H1 (cell line): ENCODE data around the gene DLST. TPM values are rescaled to one million over a fixed set of nuclear protein-coding genes. Genes with fewer than 3 reads are reported as not detected.

Experiments used
- CTCF ChIA-PET: fragments of 300-600 bp; sonication (Branson Sonifier 250); formaldehyde crosslinking; loops from one replicate; lab custom pipeline; 2021; ENCODE audit not compliant: partially characterized antibody; lab: Charles Lee
- POLR2A ChIA-PET: fragments of 300-600 bp; sonication (Branson Sonifier 250); formaldehyde crosslinking; loops from one replicate; lab custom pipeline; 2021; ENCODE audit warnings: inconsistent platforms; ENCODE audit not compliant: partially characterized antibody; lab: Charles Lee
- DNase-seq, 2 experiments: peaks; one replicate each; pipeline versions ENCODE4 v3.0.0 to v3.0.0-alpha.2; 2010 to 2022; ENCODE audit warnings: low spot score in 2 of 2, low read depth in 1 of 2, mixed read lengths in 1 of 2
- FAIRE-seq: peaks from 2 replicates; lab custom pipeline; 2011; peaks lifted over from hg19 to GRCh38; lab: Jason Lieb, UNC
- H2AFZ ChIP-seq: 2 replicates; pipeline ENCODE4 v1.8.1; 2012; ENCODE audit warnings: low read length, inconsistent platforms
- H2AK5ac ChIP-seq: 2 replicates; pipeline ENCODE4 v1.6.1; 2013; ENCODE audit warnings: low read depth, low read length
- H2BK120ac ChIP-seq: replicated peaks from 2 replicates; pipeline ENCODE3; 2013; ENCODE audit warnings: low read depth, low read length, inconsistent platforms
- H2BK12ac ChIP-seq: 2 replicates; pipeline ENCODE4 v1.6.1; 2013; ENCODE audit warnings: low read depth, low read length
- H2BK15ac ChIP-seq: 2 replicates; pipeline ENCODE4 v1.6.1; 2013; ENCODE audit warnings: low read length
- H2BK20ac ChIP-seq: 2 replicates; pipeline ENCODE4 v1.6.1; 2013; ENCODE audit warnings: low read length
- H2BK5ac ChIP-seq: 2 replicates; pipeline ENCODE4 v1.6.1; 2013; ENCODE audit warnings: low read depth, low read length
- H3K14ac ChIP-seq: 2 replicates; pipeline ENCODE4 v1.6.1; 2013; ENCODE audit warnings: inconsistent platforms; ENCODE audit not compliant: insufficient read length
- H3K18ac ChIP-seq: 2 replicates; pipeline ENCODE4 v1.6.1; 2013; ENCODE audit warnings: low read length; ENCODE audit errors: extremely low read depth
- H3K23ac ChIP-seq: 2 replicates; pipeline ENCODE4 v1.6.1; 2013; ENCODE audit warnings: inconsistent platforms; ENCODE audit not compliant: insufficient read length
- H3K23me2 ChIP-seq: 2 replicates; pipeline ENCODE4 v1.6.1; 2013; ENCODE audit warnings: low read depth, low read length
- H3K27ac ChIP-seq: 2 replicates; pipeline ENCODE4 v1.6.1; 2011; ENCODE audit warnings: low read depth, low read length, inconsistent platforms
- H3K27me3 ChIP-seq, 4 experiments: replicated peaks in 1 of 4; 1 replicate in 1 of 4; 2 replicates in 3 of 4; pipeline versions ENCODE4 v1.6.1 to v1.8.1; 2011 to 2013; ENCODE audit warnings: low read length in 3 of 4, mild to moderate bottlenecking in 3 of 4, inconsistent platforms in 2 of 4, mixed read lengths in 2 of 4, moderate library complexity in 1 of 4; ENCODE audit not compliant: control insufficient read depth in 3 of 4, insufficient read depth in 3 of 4; ENCODE audit errors: extremely low read depth in 1 of 4
- H3K36me3 ChIP-seq, 4 experiments: 2 replicates each; pipeline versions ENCODE4 v1.6.1 to v1.8.1; 2011 to 2013; ENCODE audit warnings: mild to moderate bottlenecking in 4 of 4, low read length in 3 of 4, moderate library complexity in 2 of 4, control low read depth in 1 of 4, inconsistent platforms in 1 of 4; ENCODE audit not compliant: insufficient read depth in 4 of 4, control insufficient read depth in 2 of 4
- H3K4ac ChIP-seq: replicated peaks from 2 replicates; pipeline ENCODE3; 2013; ENCODE audit warnings: low read length, low read depth, mixed read lengths, inconsistent platforms; ENCODE audit not compliant: insufficient read length
- H3K4me1 ChIP-seq, 4 experiments: replicated peaks in 1 of 4; 1 replicate in 1 of 4; 2 replicates in 3 of 4; pipeline versions ENCODE4 v1.6.1 to v1.8.1; 2011 to 2013; ENCODE audit warnings: low read length in 3 of 4, inconsistent platforms in 2 of 4, mixed read lengths in 1 of 4; ENCODE audit not compliant: insufficient read depth in 4 of 4, control insufficient read depth in 3 of 4
- H3K4me2 ChIP-seq, 2 experiments: 2 replicates each; pipeline versions ENCODE4 v1.6.1 to v1.8.1; 2011 to 2013; ENCODE audit warnings: low read depth in 2 of 2, low read length in 2 of 2, control low read depth in 1 of 2, inconsistent platforms in 1 of 2, mild to moderate bottlenecking in 1 of 2; ENCODE audit not compliant: insufficient read depth in 1 of 2
- H3K4me3 ChIP-seq, 4 experiments: fragments of 200-600, 300-600 bp in 1 of 4; sonication (generic), shearing (Covaris generic), sonication (Bioruptor Twin) in 1 of 4; 2 replicates each; pipeline versions ENCODE4 v1.5.1 to v1.8.1; 2011 to 2016; ENCODE audit warnings: low read length in 4 of 4, low read depth in 3 of 4, control low read depth in 2 of 4, inconsistent platforms in 2 of 4, mild to moderate bottlenecking in 2 of 4, mixed read lengths in 1 of 4, moderate library complexity in 1 of 4; ENCODE audit not compliant: insufficient read depth in 2 of 4; ENCODE audit errors: extremely low read depth in 1 of 4
- H3K56ac ChIP-seq: replicated peaks from 2 replicates; pipeline ENCODE3; 2013; ENCODE audit warnings: low read depth, mild to moderate bottlenecking, mixed read lengths, low read length, inconsistent platforms; ENCODE audit not compliant: insufficient read length
- H3K79me1 ChIP-seq: 2 replicates; pipeline ENCODE4 v1.6.1; 2013; ENCODE audit warnings: low read depth, low read length, control low read depth
- H3K79me2 ChIP-seq, 2 experiments: 2 replicates each; pipeline versions ENCODE4 v1.6.1 to v1.8.1; 2012 to 2013; ENCODE audit warnings: low read length in 2 of 2, mild to moderate bottlenecking in 2 of 2, inconsistent platforms in 1 of 2; ENCODE audit not compliant: insufficient read depth in 2 of 2, control insufficient read depth in 1 of 2
- H3K9ac ChIP-seq, 4 experiments: replicated peaks in 1 of 4; 1 replicate in 1 of 4; 2 replicates in 3 of 4; pipeline versions ENCODE4 v1.6.1 to v1.8.1; 2011 to 2013; ENCODE audit warnings: low read depth in 3 of 4, low read length in 3 of 4, control low read depth in 2 of 4, mild to moderate bottlenecking in 2 of 4, moderate library complexity in 2 of 4, inconsistent platforms in 1 of 4; ENCODE audit errors: extremely low read depth in 1 of 4
- H3K9me3 ChIP-seq, 2 experiments: 2 replicates each; pipeline versions ENCODE4 v1.6.1 to v1.8.1; 2012 to 2013; ENCODE audit warnings: mild to moderate bottlenecking in 2 of 2, moderate library complexity in 2 of 2, control low read depth in 1 of 2, inconsistent platforms in 1 of 2, low read depth in 1 of 2, low read length in 1 of 2, mixed read lengths in 1 of 2; ENCODE audit not compliant: insufficient read depth in 2 of 2
- H4K20me1 ChIP-seq, 2 experiments: replicated peaks in 1 of 2; 2 replicates each; pipeline versions ENCODE3 to v1.8.1; 2011 to 2013; ENCODE audit warnings: inconsistent platforms in 2 of 2, low read length in 2 of 2, mild to moderate bottlenecking in 1 of 2; ENCODE audit not compliant: insufficient read depth in 2 of 2, control insufficient read depth in 1 of 2
- H4K5ac ChIP-seq: 2 replicates; pipeline ENCODE4 v1.6.1; 2013; ENCODE audit warnings: low read length, low read depth, mixed read lengths, inconsistent platforms; ENCODE audit not compliant: insufficient read length
- H4K8ac ChIP-seq: 2 replicates; pipeline ENCODE4 v1.8.0; 2013; ENCODE audit warnings: mild to moderate bottlenecking, moderate library complexity, low read length, inconsistent platforms; ENCODE audit not compliant: insufficient read depth; ENCODE audit errors: extremely low read depth
- H4K91ac ChIP-seq: replicated peaks from 2 replicates; pipeline ENCODE3; 2013; ENCODE audit warnings: low read length, mixed read lengths, inconsistent platforms; ENCODE audit not compliant: insufficient read length
- CEBPB ChIP-seq: IDR thresholded peaks from 2 replicates; pipeline ENCODE4 v1.6.1; 2012; ENCODE audit warnings: low read depth, low read length
- PHF8 ChIP-seq: fragments of 200-600 bp; sonication (generic); conservative IDR thresholded peaks from 2 replicates; pipeline ENCODE4 v1.7.1; 2012; ENCODE audit warnings: low read depth, mild to moderate bottlenecking, inconsistent platforms, low read length, moderate library complexity
- POLR2A ChIP-seq, 2 experiments: IDR thresholded peaks; 1 replicate in 1 of 2; 2 replicates in 1 of 2; pipeline ENCODE4 v1.6.1; 2011; ENCODE audit warnings: low read depth in 2 of 2, low read length in 2 of 2, mild to moderate bottlenecking in 2 of 2; ENCODE audit errors: control extremely low read depth in 1 of 2
- RAD21 ChIP-seq, 2 experiments: IDR thresholded peaks in 1 of 2; conservative IDR thresholded peaks in 1 of 2; 2 replicates each; pipeline ENCODE4 v1.6.1; 2011; ENCODE audit warnings: low read depth in 2 of 2, low read length in 2 of 2, improper control_type of control experiment in 1 of 2, inconsistent platforms in 1 of 2, mild to moderate bottlenecking in 1 of 2, moderate library complexity in 1 of 2
- WGBS, 2 experiments: shearing (Covaris generic) in 1 of 2; methylation state at CpG; one replicate each; pipeline versions ENCODE4 v1.1.6 to v1.1.7; 2013 to 2015; ENCODE audit warnings: low lambda C conversion rate in 2 of 2, mixed read lengths in 2 of 2, inconsistent platforms in 1 of 2, low coverage in 1 of 2, missing lambda C conversion rate in 1 of 2; ENCODE audit not compliant: insufficient replicate concordance in 2 of 2, insufficient coverage in 1 of 2, insufficient read length in 1 of 2; ENCODE audit errors: extremely low coverage in 1 of 2, missing lambda C conversion rate in 1 of 2; 5-methylcytosine and 5-hydroxymethylcytosine counted together
- polyA plus RNA-seq, 7 experiments: library from polyadenylated mRNA; depleted of rRNA in 3 of 7; stranded (reverse) in 5 of 7; unstranded in 2 of 7; fragments of >200 nt in 5 of 7; fragments of 200-250 nt in 2 of 7; gene quantifications; 1 replicate in 5 of 7; 2 replicates in 1 of 7; 4 replicates in 1 of 7; pipeline versions ENCODE4 v1.2.1 to v1.2.3, GENCODE V29; 2011 to 2013; ENCODE audit warnings: missing spikeins in 2 of 7, mixed read lengths in 2 of 7
- total RNA-seq: library from RNA; stranded (reverse); fragmentation: NEBNext Ultra II Directional; extraction: Animal tissue kit (Norgen Biotek cat#: 25700); gene quantifications from 2 replicates; pipeline ENCODE4 v1.2.1, GENCODE V29; 2021
- TF ChIP-seq, protein P1 (sequence below), 3 experiments: IDR thresholded peaks; 1 replicate in 2 of 3; 2 replicates in 1 of 3; pipeline versions ENCODE4 v1.5.1 to v1.6.1; 2011; ENCODE audit warnings: low read length in 3 of 3, mild to moderate bottlenecking in 3 of 3, inconsistent platforms in 2 of 3, low read depth in 1 of 3, moderate library complexity in 1 of 3; ENCODE audit not compliant: insufficient read depth in 1 of 3; ENCODE audit errors: control extremely low read depth in 1 of 3

The DLST gene
- total and polyA plus RNA-seq, 2 of the 8 experiments (the other 6 are each of a cell fraction or from before 2014, with no cell fraction given): 96.5 to 117 TPM

DNA sequence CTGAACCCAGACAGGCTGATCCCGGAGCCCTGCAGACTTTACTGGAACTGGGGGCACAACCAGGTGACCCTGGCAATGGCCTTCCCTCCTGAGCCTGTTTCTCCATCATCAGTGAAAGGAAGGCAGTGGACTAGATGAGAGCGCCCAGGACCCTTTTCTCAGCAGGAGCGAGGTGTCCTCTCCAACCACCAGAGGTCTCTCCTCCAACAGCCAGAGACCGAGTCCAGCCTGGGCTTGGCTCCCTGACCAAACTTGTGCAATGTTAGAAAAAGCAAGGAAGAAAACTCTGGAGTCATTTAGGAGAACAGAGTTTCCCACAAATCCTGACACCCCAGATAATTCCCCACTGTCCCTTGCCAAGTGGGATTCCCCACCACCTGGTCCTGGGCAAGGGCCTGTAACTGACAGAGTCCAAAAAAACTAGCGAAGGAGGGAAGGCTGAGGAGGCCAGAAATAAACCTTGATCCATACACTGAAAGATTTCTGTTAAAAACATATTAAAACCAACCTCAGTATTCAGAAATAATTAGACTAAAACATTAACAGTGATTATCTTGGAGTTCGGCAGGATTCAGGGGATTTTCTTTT lies 32.4 kb downstream of the DLST start:
- Histone ChIP-seq H3K4ac (no peak overlapping the region), H2BK120ac (no peak overlapping the region), H2BK20ac (no peak overlapping the region), H3K23me2 (no peaks in the 10 kb centered on the region), H3K18ac (no peak overlapping the region), H3K23ac (no peak overlapping the region), H4K5ac (no peak overlapping the region), H2BK12ac (no peak overlapping the region), H3K9ac (no peak overlapping the region), H2AFZ (no peak overlapping the region), H2BK5ac (no peak overlapping the region), H2BK15ac (no peak overlapping the region), H3K79me2 (no peaks in the 10 kb centered on the region), H4K91ac (no peak overlapping the region), H4K8ac (no peak overlapping the region), H3K56ac (no peak overlapping the region), H3K4me1 (no peaks in the 10 kb centered on the region; a peak in 2 of 7 replicates), H3K27me3 (no peaks in the 10 kb centered on the region), H3K36me3 (peaks cover 0 to under 1% (median 0%) of the 10 kb centered on the region in 4 experiments; a peak in 1 of 8 replicates), H3K4me2 (no peak overlapping the region), H3K14ac (no peak overlapping the region), H3K9me3 (no peaks in the 10 kb centered on the region), H3K27ac (no peak overlapping the region), H2AK5ac (no peak overlapping the region), H3K79me1 (no peaks in the 10 kb centered on the region), H3K4me3 (no peak overlapping the region), H4K20me1 (no peaks in the 10 kb centered on the region)
- TF ChIP-seq POLR2A (IDR thresholded peaks at IDR 0.05; ENCODE audit: control extremely low read depth in 1 of 2, low read depth in 2 of 2, low read length in 2 of 2): no peak
- TF ChIP-seq, protein P1, sequence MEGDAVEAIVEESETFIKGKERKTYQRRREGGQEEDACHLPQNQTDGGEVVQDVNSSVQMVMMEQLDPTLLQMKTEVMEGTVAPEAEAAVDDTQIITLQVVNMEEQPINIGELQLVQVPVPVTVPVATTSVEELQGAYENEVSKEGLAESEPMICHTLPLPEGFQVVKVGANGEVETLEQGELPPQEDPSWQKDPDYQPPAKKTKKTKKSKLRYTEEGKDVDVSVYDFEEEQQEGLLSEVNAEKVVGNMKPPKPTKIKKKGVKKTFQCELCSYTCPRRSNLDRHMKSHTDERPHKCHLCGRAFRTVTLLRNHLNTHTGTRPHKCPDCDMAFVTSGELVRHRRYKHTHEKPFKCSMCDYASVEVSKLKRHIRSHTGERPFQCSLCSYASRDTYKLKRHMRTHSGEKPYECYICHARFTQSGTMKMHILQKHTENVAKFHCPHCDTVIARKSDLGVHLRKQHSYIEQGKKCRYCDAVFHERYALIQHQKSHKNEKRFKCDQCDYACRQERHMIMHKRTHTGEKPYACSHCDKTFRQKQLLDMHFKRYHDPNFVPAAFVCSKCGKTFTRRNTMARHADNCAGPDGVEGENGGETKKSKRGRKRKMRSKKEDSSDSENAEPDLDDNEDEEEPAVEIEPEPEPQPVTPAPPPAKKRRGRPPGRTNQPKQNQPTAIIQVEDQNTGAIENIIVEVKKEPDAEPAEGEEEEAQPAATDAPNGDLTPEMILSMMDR (IDR thresholded peaks at IDR 0.05; ENCODE audit: control extremely low read depth in 1 of 3, insufficient read depth in 1 of 3, low read depth in 1 of 3, low read length in 3 of 3): peak; percentile 66 to 73 (median 70)
- peak; percentile 72 to 81 for TF ChIP-seq RAD21 (IDR thresholded peaks at IDR 0.05 in 1 of 2, conservative IDR thresholded peaks at IDR 0.05 in 1 of 2; ENCODE audit: low read depth in 2 of 2, low read length in 2 of 2)
- peak; percentile 40; the same call in 1 of the 2 replicates for TF ChIP-seq CEBPB
- no peak for TF ChIP-seq PHF8
- WGBS, 2 experiments: 80% methylated on average over 6 of the region's 6 CpGs; no CpG with 5 or more reads in 1 of the 2 experiments
- ChIA-PET CTCF (interaction anchor here (1.3 to 1.5 kb wide), 2 partner anchors 28 to 173 kb away, joined by 3 to 4 read pairs; no protein-coding TSS in a partner anchor), POLR2A (no interaction called here)
- DNase-seq: no peak
- peak; percentile 66 for FAIRE-seq
